ENCODE data around the gene UNC5CL. TPM values are rescaled to one million over a fixed set of nuclear protein-coding genes. Genes with fewer than 3 reads are reported as not detected.

The UNC5CL gene
- total RNA-seq, 1 experiment from 2014 or later, result 2.2 TPM

DNA sequence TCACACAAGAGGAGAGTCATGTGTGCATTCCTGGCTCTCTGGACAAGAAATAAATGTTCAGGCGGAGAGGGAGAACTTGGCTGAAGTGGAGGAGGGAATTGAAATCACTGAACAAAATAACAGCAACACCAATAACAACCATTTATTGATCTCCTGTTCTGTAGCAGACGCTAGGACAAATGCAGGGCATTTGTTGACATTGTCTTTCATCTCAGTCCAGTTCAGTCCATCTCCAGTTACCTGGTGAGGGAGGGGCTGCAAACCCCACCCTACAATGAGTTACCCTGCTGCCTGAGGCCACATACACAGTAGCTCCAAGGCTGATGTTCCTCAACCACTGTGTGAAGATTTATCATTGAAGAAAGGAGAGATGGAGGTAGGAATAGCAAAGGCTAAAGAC, 27.3 kb downstream of the UNC5CL start:
- Histone ChIP-seq H3K9me3 (ENCODE audit: control insufficient read depth in 1 of 2, insufficient read depth in 1 of 2, low read depth in 1 of 2, low read length in 2 of 2) (no peaks in the 10 kb centered on the region), H3K27ac (ENCODE audit: low read depth, low read length) (no peak overlapping the region), H3K9ac (ENCODE audit: low read length) (no peak overlapping the region), H4K20me1 (ENCODE audit: insufficient read depth) (no peaks in the 10 kb centered on the region), H2AFZ (ENCODE audit: low read depth, low read length, poor library complexity, severe bottlenecking) (no peak overlapping the region), H3K36me3 (ENCODE audit: control insufficient read depth in 1 of 2, insufficient read depth in 2 of 2, low read length in 2 of 2) (no peaks in the 10 kb centered on the region), H3K27me3 (ENCODE audit: insufficient read depth, low read length) (no peaks in the 10 kb centered on the region), H3K4me3 (replicated peaks in 1 of 2; ENCODE audit: low read depth in 1 of 2, low read length in 2 of 2) (no peak overlapping the region), H3K4me1 (ENCODE audit: control insufficient read depth in 1 of 2, insufficient read depth in 2 of 2, low read length in 2 of 2) (no peaks in the 10 kb centered on the region), H3K9me2 (ENCODE audit: insufficient read depth) (no peaks in the 10 kb centered on the region), H3K4me2 (ENCODE audit: low read length) (no peak overlapping the region), H3K79me2 (ENCODE audit: insufficient read depth, low read length) (no peaks in the 10 kb centered on the region)
- no peak for DNase-seq (ENCODE audit: low read depth, low spot score)
- no peak for TF ChIP-seq CBX3 (IDR thresholded peaks at IDR 0.05; ENCODE audit: low read depth)
- TF ChIP-seq, protein P1, sequence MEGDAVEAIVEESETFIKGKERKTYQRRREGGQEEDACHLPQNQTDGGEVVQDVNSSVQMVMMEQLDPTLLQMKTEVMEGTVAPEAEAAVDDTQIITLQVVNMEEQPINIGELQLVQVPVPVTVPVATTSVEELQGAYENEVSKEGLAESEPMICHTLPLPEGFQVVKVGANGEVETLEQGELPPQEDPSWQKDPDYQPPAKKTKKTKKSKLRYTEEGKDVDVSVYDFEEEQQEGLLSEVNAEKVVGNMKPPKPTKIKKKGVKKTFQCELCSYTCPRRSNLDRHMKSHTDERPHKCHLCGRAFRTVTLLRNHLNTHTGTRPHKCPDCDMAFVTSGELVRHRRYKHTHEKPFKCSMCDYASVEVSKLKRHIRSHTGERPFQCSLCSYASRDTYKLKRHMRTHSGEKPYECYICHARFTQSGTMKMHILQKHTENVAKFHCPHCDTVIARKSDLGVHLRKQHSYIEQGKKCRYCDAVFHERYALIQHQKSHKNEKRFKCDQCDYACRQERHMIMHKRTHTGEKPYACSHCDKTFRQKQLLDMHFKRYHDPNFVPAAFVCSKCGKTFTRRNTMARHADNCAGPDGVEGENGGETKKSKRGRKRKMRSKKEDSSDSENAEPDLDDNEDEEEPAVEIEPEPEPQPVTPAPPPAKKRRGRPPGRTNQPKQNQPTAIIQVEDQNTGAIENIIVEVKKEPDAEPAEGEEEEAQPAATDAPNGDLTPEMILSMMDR (IDR thresholded peaks at IDR 0.05 in 2 of 3, conservative IDR thresholded peaks at IDR 0.05 in 1 of 3; ENCODE audit: borderline replicate concordance in 1 of 3, insufficient read depth in 1 of 3, low read depth in 2 of 3, low read length in 2 of 3), result no peak
- TF ChIP-seq POLR2A (IDR thresholded peaks at IDR 0.05; ENCODE audit: borderline replicate concordance, extremely low read depth, insufficient read depth, insufficient read length), result no peak
- TF ChIP-seq, protein P2, sequence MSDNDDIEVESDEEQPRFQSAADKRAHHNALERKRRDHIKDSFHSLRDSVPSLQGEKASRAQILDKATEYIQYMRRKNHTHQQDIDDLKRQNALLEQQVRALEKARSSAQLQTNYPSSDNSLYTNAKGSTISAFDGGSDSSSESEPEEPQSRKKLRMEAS (IDR thresholded peaks at IDR 0.05), result no peak
- no peak for TF ChIP-seq SRF (IDR thresholded peaks at IDR 0.05; ENCODE audit: low read depth)
- TF ChIP-seq ZFX (IDR thresholded peaks at IDR 0.05), result no peak
- TF ChIP-seq, protein P3, sequence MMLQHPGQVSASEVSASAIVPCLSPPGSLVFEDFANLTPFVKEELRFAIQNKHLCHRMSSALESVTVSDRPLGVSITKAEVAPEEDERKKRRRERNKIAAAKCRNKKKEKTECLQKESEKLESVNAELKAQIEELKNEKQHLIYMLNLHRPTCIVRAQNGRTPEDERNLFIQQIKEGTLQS (IDR thresholded peaks at IDR 0.05), result no peak
- no peak for TF ChIP-seq SIN3A (IDR thresholded peaks at IDR 0.05; ENCODE audit: low read depth)
- POLR2A ChIA-PET, result no interaction called here
- RAD21 ChIA-PET (ENCODE audit: low non-redundant PET in 1 of 2, low total read pairs in 2 of 2, uncharacterized antibody in 2 of 2, unreplicated experiment in 2 of 2), result no interaction called here
- CTCF ChIA-PET, result interaction anchor here (1.0 kb wide), 1 partner anchor 14 kb away, joined by 3 read pairs; no protein-coding TSS in a partner anchor
- ATAC-seq, result no peak
- intact Hi-C loops (cut with micrococcal nuclease), result no loop called here
- BruUV-seq (replicated peaks), result no TSS peak

DNA sequence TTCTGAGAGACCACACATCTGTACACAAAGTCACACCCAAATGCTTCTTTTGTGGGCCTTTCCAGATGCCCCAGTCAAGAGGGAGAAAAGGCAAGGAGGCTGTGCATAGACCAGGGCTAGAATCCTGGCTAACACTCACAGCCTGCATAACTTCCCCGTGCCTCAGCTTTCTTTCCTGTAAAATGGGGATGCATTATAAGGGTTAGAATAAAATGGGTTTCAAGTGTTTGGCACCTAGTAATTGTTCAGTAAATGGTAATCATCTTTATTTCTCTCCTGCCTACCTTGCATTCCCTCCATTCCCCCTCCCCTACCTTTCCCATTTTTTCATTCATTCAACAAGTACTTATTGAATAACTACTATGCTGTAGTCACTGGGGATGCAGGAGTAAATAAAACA, 29.4 kb downstream of the UNC5CL start:
- Histone ChIP-seq H3K9me3 (ENCODE audit: control insufficient read depth in 1 of 2, insufficient read depth in 1 of 2, low read depth in 1 of 2, low read length in 2 of 2) (no peaks in the 10 kb centered on the region), H3K9me2 (ENCODE audit: insufficient read depth) (no peaks in the 10 kb centered on the region), H3K4me1 (ENCODE audit: control insufficient read depth in 1 of 2, insufficient read depth in 2 of 2, low read length in 2 of 2) (no peaks in the 10 kb centered on the region), H3K9ac (ENCODE audit: low read length) (no peak overlapping the region), H3K4me2 (ENCODE audit: low read length) (no peak overlapping the region), H3K36me3 (ENCODE audit: control insufficient read depth in 1 of 2, insufficient read depth in 2 of 2, low read length in 2 of 2) (no peaks in the 10 kb centered on the region), H3K27me3 (ENCODE audit: insufficient read depth, low read length) (no peaks in the 10 kb centered on the region), H3K27ac (ENCODE audit: low read depth, low read length) (no peak overlapping the region), H2AFZ (ENCODE audit: low read depth, low read length, poor library complexity, severe bottlenecking) (no peak overlapping the region), H4K20me1 (ENCODE audit: insufficient read depth) (no peaks in the 10 kb centered on the region), H3K79me2 (ENCODE audit: insufficient read depth, low read length) (no peaks in the 10 kb centered on the region), H3K4me3 (replicated peaks in 1 of 2; ENCODE audit: low read depth in 1 of 2, low read length in 2 of 2) (no peak overlapping the region)
- DNase-seq (ENCODE audit: low read depth, low spot score) (no peak), ATAC-seq (no peak)
- BruUV-seq (replicated peaks), result no TSS peak
- RAD21 ChIA-PET (ENCODE audit: low non-redundant PET in 1 of 2, low total read pairs in 2 of 2, uncharacterized antibody in 2 of 2, unreplicated experiment in 2 of 2), result no interaction called here
- intact Hi-C loops (cut with micrococcal nuclease), result loop anchor here (5.0 kb wide), 1 partner anchor 308 kb away; no protein-coding TSS in a partner anchor
- CTCF ChIA-PET, result no interaction called here
- POLR2A ChIA-PET, result no interaction called here
- TF ChIP-seq ZFX (IDR thresholded peaks at IDR 0.05), result no peak
- TF ChIP-seq CBX3 (IDR thresholded peaks at IDR 0.05; ENCODE audit: low read depth), result no peak
- no peak for TF ChIP-seq RAD21 (IDR thresholded peaks at IDR 0.05; ENCODE audit: low read depth)
- TF ChIP-seq, protein P4, sequence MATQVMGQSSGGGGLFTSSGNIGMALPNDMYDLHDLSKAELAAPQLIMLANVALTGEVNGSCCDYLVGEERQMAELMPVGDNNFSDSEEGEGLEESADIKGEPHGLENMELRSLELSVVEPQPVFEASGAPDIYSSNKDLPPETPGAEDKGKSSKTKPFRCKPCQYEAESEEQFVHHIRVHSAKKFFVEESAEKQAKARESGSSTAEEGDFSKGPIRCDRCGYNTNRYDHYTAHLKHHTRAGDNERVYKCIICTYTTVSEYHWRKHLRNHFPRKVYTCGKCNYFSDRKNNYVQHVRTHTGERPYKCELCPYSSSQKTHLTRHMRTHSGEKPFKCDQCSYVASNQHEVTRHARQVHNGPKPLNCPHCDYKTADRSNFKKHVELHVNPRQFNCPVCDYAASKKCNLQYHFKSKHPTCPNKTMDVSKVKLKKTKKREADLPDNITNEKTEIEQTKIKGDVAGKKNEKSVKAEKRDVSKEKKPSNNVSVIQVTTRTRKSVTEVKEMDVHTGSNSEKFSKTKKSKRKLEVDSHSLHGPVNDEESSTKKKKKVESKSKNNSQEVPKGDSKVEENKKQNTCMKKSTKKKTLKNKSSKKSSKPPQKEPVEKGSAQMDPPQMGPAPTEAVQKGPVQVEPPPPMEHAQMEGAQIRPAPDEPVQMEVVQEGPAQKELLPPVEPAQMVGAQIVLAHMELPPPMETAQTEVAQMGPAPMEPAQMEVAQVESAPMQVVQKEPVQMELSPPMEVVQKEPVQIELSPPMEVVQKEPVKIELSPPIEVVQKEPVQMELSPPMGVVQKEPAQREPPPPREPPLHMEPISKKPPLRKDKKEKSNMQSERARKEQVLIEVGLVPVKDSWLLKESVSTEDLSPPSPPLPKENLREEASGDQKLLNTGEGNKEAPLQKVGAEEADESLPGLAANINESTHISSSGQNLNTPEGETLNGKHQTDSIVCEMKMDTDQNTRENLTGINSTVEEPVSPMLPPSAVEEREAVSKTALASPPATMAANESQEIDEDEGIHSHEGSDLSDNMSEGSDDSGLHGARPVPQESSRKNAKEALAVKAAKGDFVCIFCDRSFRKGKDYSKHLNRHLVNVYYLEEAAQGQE (IDR thresholded peaks at IDR 0.05; ENCODE audit: low read depth), result no peak
- TF ChIP-seq EGR1 (IDR thresholded peaks at IDR 0.05; ENCODE audit: low read depth), result no peak
- TF ChIP-seq, protein P3 (IDR thresholded peaks at IDR 0.05), result no peak
- no peak for TF ChIP-seq SIN3A (IDR thresholded peaks at IDR 0.05; ENCODE audit: low read depth)
- no peak for TF ChIP-seq POLR2AphosphoS5 (IDR thresholded peaks at IDR 0.05; ENCODE audit: low read depth, low read length)
- TF ChIP-seq EZH2phosphoT487 (IDR thresholded peaks at IDR 0.05; ENCODE audit: borderline replicate concordance), result no peak
- no peak for TF ChIP-seq ZNF274 (IDR thresholded peaks at IDR 0.05; ENCODE audit: low read depth, low read length)
- TF ChIP-seq EZH2 (IDR thresholded peaks at IDR 0.05), result no peak
